Uterus (tissue), 2 donors: ENCODE results near the gene GFRA4.

Source experiments
- CTCF ChIP-seq, 4 experiments: fragments of 200-600 bp in 2 of 4; fragments of 450-650 bp in 2 of 4; sonication (generic) in 2 of 4; IDR thresholded peaks; one replicate each; pipeline ENCODE4 v1.5.1; 2016 to 2019; ENCODE audit warnings: antibody characterized with exemption in 4 of 4, mild to moderate bottlenecking in 2 of 4, moderate library complexity in 1 of 4
- POLR2A ChIP-seq, 2 donors: fragments of 450-650 bp; IDR thresholded peaks; one replicate each; pipeline ENCODE4 v1.6.1; 2016; ENCODE audit warnings: antibody characterized with exemption in 2 of 2, mild to moderate bottlenecking in 1 of 2, moderate library complexity in 1 of 2

GRCh38 chr20:3652676-3653596 is 10.3 kb downstream of the GFRA4 start:
- TF ChIP-seq CTCF (IDR thresholded peaks at IDR 0.05) (no peak), POLR2A (IDR thresholded peaks at IDR 0.05) (no peak)
